Keratinocyte (primary cell): ENCODE measurements around the gene MRPL34. TPM values are rescaled to one million over a fixed set of nuclear protein-coding genes. Genes with fewer than 3 reads are reported as not detected.

Source experiments
- DNase-seq: peaks from one replicate; pipeline ENCODE4 v3.0.0-alpha.2; 2011; ENCODE audit warnings: low read depth, missing footprints, low spot score
- FAIRE-seq: peaks from 2 replicates; lab custom pipeline; 2011; peaks lifted over from hg19 to GRCh38; lab: Jason Lieb, UNC
- H2AFZ ChIP-seq: 2 replicates; pipeline ENCODE4 v1.6.0; 2012; ENCODE audit warnings: low read length, control low read depth, inconsistent platforms; ENCODE audit not compliant: control insufficient read depth
- H3K27ac ChIP-seq: 2 replicates; pipeline ENCODE4 v1.5.1; 2011; ENCODE audit warnings: low read length; ENCODE audit not compliant: control insufficient read depth, insufficient read depth
- H3K27me3 ChIP-seq: 3 replicates; pipeline ENCODE4 v1.6.0; 2011; ENCODE audit warnings: low read length; ENCODE audit not compliant: control insufficient read depth, insufficient read depth; ENCODE audit errors: extremely low read depth
- H3K36me3 ChIP-seq, 2 experiments: 2 replicates in 1 of 2; 3 replicates in 1 of 2; pipeline ENCODE4 v1.5.1; 2011; ENCODE audit warnings: low read length in 2 of 2, mild to moderate bottlenecking in 1 of 2; ENCODE audit not compliant: control insufficient read depth in 2 of 2, insufficient read depth in 2 of 2; ENCODE audit errors: extremely low read depth in 1 of 2
- H3K4me1 ChIP-seq: 3 replicates; pipeline ENCODE4 v1.5.1; 2011; ENCODE audit warnings: low read length; ENCODE audit not compliant: control insufficient read depth, insufficient read depth; ENCODE audit errors: extremely low read depth
- H3K4me2 ChIP-seq: 3 replicates; pipeline ENCODE4 v1.6.0; 2011; ENCODE audit warnings: low read depth, low read length; ENCODE audit not compliant: control insufficient read depth, insufficient read depth; ENCODE audit errors: extremely low read depth
- H3K4me3 ChIP-seq, 3 experiments: fragments of 200-600 bp in 1 of 3; sonication (generic) in 1 of 3; 2 replicates in 2 of 3; 3 replicates in 1 of 3; pipeline ENCODE4 v1.5.1; 2011 to 2016; ENCODE audit warnings: low read length in 3 of 3, mild to moderate bottlenecking in 3 of 3, control low read depth in 2 of 3, inconsistent platforms in 1 of 3, low read depth in 1 of 3, mixed read lengths in 1 of 3, mixed run types in 1 of 3, moderate library complexity in 1 of 3; ENCODE audit not compliant: control insufficient read depth in 2 of 3, insufficient read depth in 2 of 3; ENCODE audit errors: extremely low read depth in 1 of 3
- H3K79me2 ChIP-seq: 2 replicates; pipeline ENCODE4 v1.6.0; 2012; ENCODE audit warnings: low read length; ENCODE audit not compliant: control insufficient read depth, insufficient read depth
- H3K9ac ChIP-seq: 3 replicates; pipeline ENCODE4 v1.6.0; 2011; ENCODE audit warnings: low read length; ENCODE audit not compliant: control insufficient read depth, insufficient read depth; ENCODE audit errors: extremely low read depth
- H3K9me1 ChIP-seq: 3 replicates; pipeline ENCODE4 v1.6.0; 2011; ENCODE audit warnings: low read length; ENCODE audit not compliant: control insufficient read depth, insufficient read depth; ENCODE audit errors: extremely low read depth
- H3K9me3 ChIP-seq: 2 replicates; pipeline ENCODE4 v1.5.1; 2012; ENCODE audit warnings: low read depth, low read length; ENCODE audit not compliant: control insufficient read depth
- H4K20me1 ChIP-seq: 3 replicates; pipeline ENCODE4 v1.6.0; 2011; ENCODE audit warnings: low read length; ENCODE audit not compliant: control insufficient read depth, insufficient read depth; ENCODE audit errors: extremely low read depth
- EZH2 ChIP-seq: IDR thresholded peaks from one replicate; pipeline ENCODE4 v1.6.1; 2012; ENCODE audit warnings: inconsistent platforms, mild to moderate bottlenecking, low read length, moderate library complexity
- dilution Hi-C: fragments of 300-500 bp; cut with MboI; formaldehyde crosslinking; loops from one replicate; pipeline ENCODE4 v1.7.0; 2020; ENCODE audit warnings: low sequenced_read_pairs; ENCODE audit not compliant: extremely low pct_ligation_motif_present
- polyA plus RNA-seq, 5 experiments: library from polyadenylated mRNA; depleted of rRNA in 3 of 5; stranded (reverse) in 3 of 5; stranded (forward) in 1 of 5; unstranded in 1 of 5; fragments of >200 nt; gene quantifications; 1 replicate in 1 of 5; 2 replicates in 3 of 5; 3 replicates in 1 of 5; pipeline versions ENCODE4 v1.2.1 to v1.2.3, GENCODE V29; 2011 to 2012; ENCODE audit warnings: missing spikeins in 2 of 5, low read depth in 1 of 5, low replicate concordance in 1 of 5
- TF ChIP-seq, protein P1 (sequence below), 3 experiments: IDR thresholded peaks in 1 of 3; conservative IDR thresholded peaks in 1 of 3; optimal IDR thresholded peaks in 1 of 3; 2 replicates in 2 of 3; 3 replicates in 1 of 3; pipeline versions ENCODE3 to v1.5.1; 2011; ENCODE audit warnings: low read length in 3 of 3, mild to moderate bottlenecking in 3 of 3, moderate library complexity in 2 of 3, control low read depth in 1 of 3, inconsistent platforms in 1 of 3; ENCODE audit not compliant: insufficient read depth in 2 of 3; ENCODE audit errors: extremely low read depth in 1 of 3

MRPL34 gene
- polyA plus RNA-seq, 1 donor (not counting 4 experiments of a cell fraction or from before 2014, with no cell fraction given), result 63.7 TPM

DNA sequence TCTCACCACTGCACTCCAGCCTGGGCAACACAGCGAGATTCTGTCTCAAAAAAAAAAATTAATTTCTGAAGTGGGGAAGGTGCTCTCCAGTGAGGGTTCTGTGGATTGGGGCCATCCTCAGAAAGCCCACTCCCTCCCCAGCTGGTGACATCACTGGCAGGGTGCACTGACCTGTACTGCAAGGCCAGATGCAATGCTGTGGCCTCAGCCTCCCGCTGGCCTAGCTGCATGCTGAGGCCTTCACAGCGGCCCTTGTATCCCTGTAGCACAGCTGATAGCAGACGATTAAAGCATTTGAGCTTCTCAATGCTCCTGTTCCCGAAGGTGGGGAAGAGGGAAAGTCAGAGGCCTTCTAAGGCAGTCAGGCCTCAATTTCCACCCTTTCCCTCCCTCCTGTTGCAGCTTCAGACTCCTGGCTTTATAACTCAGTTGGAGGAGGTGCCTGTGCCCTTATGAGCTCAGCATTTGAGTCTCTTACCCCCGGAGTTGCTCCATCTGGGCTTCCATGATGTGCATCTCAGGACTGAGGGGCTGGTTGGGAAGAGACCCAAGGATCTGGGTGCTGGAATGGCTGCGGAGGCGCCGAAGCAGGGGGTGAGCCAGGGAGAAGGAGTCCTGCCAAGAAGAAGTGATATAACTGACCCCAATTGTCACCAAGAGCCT is 46.4 kb upstream of the MRPL34 start:
- no peak overlapping the region for H3K4me3 ChIP-seq
- no peaks in the 10 kb centered on the region for H3K79me2 ChIP-seq

DNA sequence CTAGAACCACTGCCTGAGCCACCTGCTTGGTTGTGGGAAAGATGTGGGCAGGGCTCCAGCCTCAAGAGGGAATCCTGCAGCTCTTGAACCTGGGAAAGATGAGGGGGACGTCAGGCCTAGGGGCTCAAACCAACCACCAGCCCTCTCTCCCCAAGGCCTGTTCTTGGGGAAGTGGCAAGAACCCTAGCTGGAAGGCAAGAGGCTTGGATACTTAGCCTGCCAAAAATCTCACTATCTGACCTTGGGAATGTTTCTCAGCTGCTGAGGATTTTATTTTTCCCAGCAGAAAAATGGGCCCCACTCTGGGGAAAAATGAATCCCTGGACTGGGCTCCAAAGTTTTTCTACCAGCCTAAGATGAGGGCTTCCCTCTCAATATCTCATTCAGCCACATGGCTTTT is 45.7 kb upstream of the MRPL34 start:
- Histone ChIP-seq H2AFZ (no peak overlapping the region), H3K27ac (no peak overlapping the region), H3K4me2 (no peak overlapping the region), H3K4me1 (no peaks in the 10 kb centered on the region), H3K79me2 (no peaks in the 10 kb centered on the region), H3K27me3 (no peaks in the 10 kb centered on the region), H3K9me1 (no peaks in the 10 kb centered on the region), H3K4me3 (no peak overlapping the region), H3K36me3 (no peaks in the 10 kb centered on the region), H3K9ac (no peak overlapping the region), H4K20me1 (no peaks in the 10 kb centered on the region), H3K9me3 (peaks cover 5% of the 10 kb centered on the region)
- FAIRE-seq (no peak), DNase-seq (no peak)
- dilution Hi-C loops, result no loop called here
- TF ChIP-seq, protein P1, sequence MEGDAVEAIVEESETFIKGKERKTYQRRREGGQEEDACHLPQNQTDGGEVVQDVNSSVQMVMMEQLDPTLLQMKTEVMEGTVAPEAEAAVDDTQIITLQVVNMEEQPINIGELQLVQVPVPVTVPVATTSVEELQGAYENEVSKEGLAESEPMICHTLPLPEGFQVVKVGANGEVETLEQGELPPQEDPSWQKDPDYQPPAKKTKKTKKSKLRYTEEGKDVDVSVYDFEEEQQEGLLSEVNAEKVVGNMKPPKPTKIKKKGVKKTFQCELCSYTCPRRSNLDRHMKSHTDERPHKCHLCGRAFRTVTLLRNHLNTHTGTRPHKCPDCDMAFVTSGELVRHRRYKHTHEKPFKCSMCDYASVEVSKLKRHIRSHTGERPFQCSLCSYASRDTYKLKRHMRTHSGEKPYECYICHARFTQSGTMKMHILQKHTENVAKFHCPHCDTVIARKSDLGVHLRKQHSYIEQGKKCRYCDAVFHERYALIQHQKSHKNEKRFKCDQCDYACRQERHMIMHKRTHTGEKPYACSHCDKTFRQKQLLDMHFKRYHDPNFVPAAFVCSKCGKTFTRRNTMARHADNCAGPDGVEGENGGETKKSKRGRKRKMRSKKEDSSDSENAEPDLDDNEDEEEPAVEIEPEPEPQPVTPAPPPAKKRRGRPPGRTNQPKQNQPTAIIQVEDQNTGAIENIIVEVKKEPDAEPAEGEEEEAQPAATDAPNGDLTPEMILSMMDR (optimal IDR thresholded peaks at IDR 0.05 in 1 of 3, IDR thresholded peaks at IDR 0.05 in 1 of 3, conservative IDR thresholded peaks at IDR 0.05 in 1 of 3; ENCODE audit: extremely low read depth in 1 of 3, insufficient read depth in 2 of 3, low read length in 3 of 3), result no peak
- no peak for TF ChIP-seq EZH2

More for the DNA sequence above, 46.4 kb upstream of the MRPL34 start:
- no peaks in the 10 kb centered on the region for H3K27me3 ChIP-seq
- peaks cover 5% of the 10 kb centered on the region for H3K9me3 ChIP-seq
- no peaks in the 10 kb centered on the region for H3K4me1 ChIP-seq
- FAIRE-seq (no peak), DNase-seq (no peak)
- H2AFZ ChIP-seq, result no peak overlapping the region
- no peaks in the 10 kb centered on the region for H3K36me3 ChIP-seq
- dilution Hi-C loops, result no loop called here
- H3K9ac ChIP-seq, result no peak overlapping the region
- no peaks in the 10 kb centered on the region for H3K9me1 ChIP-seq
- H3K27ac ChIP-seq, result no peak overlapping the region
- H3K4me2 ChIP-seq, result no peak overlapping the region
- TF ChIP-seq EZH2, result no peak
- TF ChIP-seq, protein P1 (optimal IDR thresholded peaks at IDR 0.05 in 1 of 3, IDR thresholded peaks at IDR 0.05 in 1 of 3, conservative IDR thresholded peaks at IDR 0.05 in 1 of 3; ENCODE audit: extremely low read depth in 1 of 3, insufficient read depth in 2 of 3, low read length in 3 of 3), result no peak
- H4K20me1 ChIP-seq, result no peaks in the 10 kb centered on the region
